T-cell (primary cell): Measurements from ENCODE around the gene GRID2. TPM values are rescaled to one million over a fixed set of nuclear protein-coding genes. Genes with fewer than 3 reads are reported as not detected.
"Not testable (repeated sequence)": the region's sequence is repeated elsewhere in the genome, so short reads cannot be mapped to it uniquely, and the experiment has no call there.

Source experiments
- ATAC-seq, 4 experiments: fragments of 200-7000 bp in 3 of 4; fragments of 150-1000 bp in 1 of 4; cut with Tn5 transposase; replicated peaks in 1 of 4; 1 replicate in 3 of 4; 2 replicates in 1 of 4; pipeline ENCODE4 v1.10.0; 2021; ENCODE audit warnings: moderate library complexity in 3 of 4, mild to moderate bottlenecking in 2 of 4, moderate number of reproducible peaks in 1 of 4
- CTCF ChIA-PET, 2 donors: fragments of 300-600 bp; sonication (Branson Sonifier 250); formaldehyde crosslinking; loops; one replicate each; lab custom pipeline; 2022; ENCODE audit warnings: antibody characterized with exemption in 2 of 2; lab: Charles Lee
- POLR2A ChIA-PET, 2 donors: fragments of 300-600 bp; sonication (Branson Sonifier 250); formaldehyde crosslinking; loops; one replicate each; lab custom pipeline; 2022; ENCODE audit warnings: antibody characterized with exemption in 2 of 2; lab: Charles Lee
- DNase-seq, 35 experiments: peaks; one replicate each; pipeline versions ENCODE4 v3.0.0 to v3.0.0-alpha.2; 2013 to 2023
- H3K27ac ChIP-seq: one replicate; pipeline ENCODE4 v1.5.1; 2013; ENCODE audit warnings: low read length
- H3K27me3 ChIP-seq, 2 experiments: replicated peaks in 1 of 2; 1 replicate in 1 of 2; 2 replicates in 1 of 2; pipeline versions ENCODE4 v1.6.1 to v1.7.0; 2013; ENCODE audit warnings: low read length in 1 of 2, mixed read lengths in 1 of 2; ENCODE audit not compliant: control insufficient read depth in 2 of 2, insufficient read depth in 2 of 2; ENCODE audit errors: extremely low read depth in 1 of 2
- H3K36me3 ChIP-seq, 2 donors: 1 replicate in 1 of 2; 2 replicates in 1 of 2; pipeline versions ENCODE4 v1.6.1 to v1.7.0; 2013; ENCODE audit warnings: low read length in 1 of 2; ENCODE audit not compliant: control insufficient read depth in 2 of 2, insufficient read depth in 1 of 2; ENCODE audit errors: extremely low read depth in 1 of 2
- H3K4me1 ChIP-seq, 2 experiments: 1 replicate in 1 of 2; 2 replicates in 1 of 2; pipeline versions ENCODE4 v1.6.1 to v1.7.0; 2013; ENCODE audit warnings: low read length in 2 of 2, mixed read lengths in 1 of 2; ENCODE audit not compliant: insufficient read depth in 2 of 2, control insufficient read depth in 1 of 2; ENCODE audit errors: extremely low read depth in 1 of 2
- H3K4me3 ChIP-seq, 2 donors: 1 replicate in 1 of 2; 2 replicates in 1 of 2; pipeline versions ENCODE4 v1.5.1 to v1.7.0; 2013; ENCODE audit warnings: mild to moderate bottlenecking in 2 of 2, low read length in 1 of 2, moderate library complexity in 1 of 2; ENCODE audit not compliant: control insufficient read depth in 1 of 2; ENCODE audit errors: extremely low read depth in 1 of 2
- H3K9me3 ChIP-seq: 2 replicates; pipeline ENCODE4 v1.7.0; 2013
- H3K27ac Mint-ChIP-seq, 2 donors: one replicate each; pipeline ENCODE4 v1.8.0; 2020 to 2021; ENCODE audit warnings: mild to moderate bottlenecking in 2 of 2, mixed read lengths in 2 of 2
- H3K27me3 Mint-ChIP-seq, 2 donors: one replicate each; pipeline ENCODE4 v1.8.0; 2021 to 2022; ENCODE audit warnings: mixed read lengths in 2 of 2
- H3K36me3 Mint-ChIP-seq: one replicate; pipeline ENCODE4 v1.8.0; 2021; ENCODE audit warnings: mixed read lengths
- H3K4me1 Mint-ChIP-seq, 3 donors: one replicate each; pipeline ENCODE4 v1.8.0; 2020 to 2022; ENCODE audit warnings: mixed read lengths in 3 of 3, mild to moderate bottlenecking in 1 of 3
- H3K4me3 Mint-ChIP-seq, 3 donors: one replicate each; pipeline ENCODE4 v1.8.0; 2020 to 2022; ENCODE audit warnings: mild to moderate bottlenecking in 3 of 3, mixed read lengths in 3 of 3, moderate library complexity in 3 of 3
- H3K9me3 Mint-ChIP-seq, 3 donors: one replicate each; pipeline ENCODE4 v1.8.0; 2020 to 2022; ENCODE audit warnings: mixed read lengths in 3 of 3
- WGBS: methylation state at CpG from one replicate; pipeline ENCODE4 v1.1.5; 2013; ENCODE audit warnings: missing lambda C conversion rate; ENCODE audit not compliant: insufficient coverage; 5-methylcytosine and 5-hydroxymethylcytosine counted together
- total RNA-seq, 35 experiments: library from RNA in 6 of 35; stranded (reverse) in 6 of 35; fragments of 120-200 nt in 1 of 35; gene quantifications; one replicate each; pipeline versions ENCODE4 v1.2.1 to v1.2.4 and lab custom pipeline; 2013 to 2026

The GRID2 gene
- total RNA-seq, 5 donors from 2014 or later (not counting 1 experiment from before 2014, with no cell fraction given) = 0.13 to 0.18 TPM; not detected in 3

GRCh38 chr4:92399032-92399431 is 95.3 kb downstream of the GRID2 start:
- Mint-ChIP-seq H3K27me3 (no peaks in the 10 kb centered on the region), H3K4me1 (no peaks in the 10 kb centered on the region), H3K4me3 (no peak overlapping the region), H3K36me3 (no peaks in the 10 kb centered on the region), H3K9me3 (peaks cover 0 to 14% (median 2%) of the 10 kb centered on the region in 3 donors), H3K27ac (no peak overlapping the region)
- Histone ChIP-seq H3K9me3 (no peaks in the 10 kb centered on the region), H3K27ac (no peak overlapping the region), H3K36me3 (no peaks in the 10 kb centered on the region), H3K4me1 (no peaks in the 10 kb centered on the region), H3K27me3 (no peaks in the 10 kb centered on the region), H3K4me3 (no peak overlapping the region)
- ChIA-PET POLR2A (no interaction called here), CTCF (no interaction called here)
- DNase-seq (no peak), ATAC-seq (no peak)
- whole genome bisulfite sequencing = 78% methylated on average over 6 of the region's 8 CpGs

- H3K27ac Mint-ChIP-seq, H3K4me1 Mint-ChIP-seq, CTCF ChIA-PET, H3K27me3 Mint-ChIP-seq, H3K27ac ChIP-seq, DNase-seq, POLR2A ChIA-PET, H3K9me3 ChIP-seq, H3K36me3 Mint-ChIP-seq, ATAC-seq, H3K27me3 ChIP-seq, H3K4me3 Mint-ChIP-seq, H3K4me3 ChIP-seq, H3K4me1 ChIP-seq, H3K36me3 ChIP-seq: not testable (repeated sequence)
- H3K9me3 Mint-ChIP-seq = peaks cover 0 to 17% (median under 1%) of the 10 kb centered on the region in 3 donors
- no CpG with 5 or more reads among the region's 7 CpGs for WGBS
Observed at GRCh38 chr4:92403525-92403924, 99.8 kb downstream of the GRID2 start.

- Histone ChIP-seq H3K4me3 (no peak overlapping the region), H3K36me3 (no peaks in the 10 kb centered on the region), H3K4me1 (no peaks in the 10 kb centered on the region), H3K27me3 (no peaks in the 10 kb centered on the region), H3K27ac (no peak overlapping the region), H3K9me3 (no peaks in the 10 kb centered on the region)
- Mint-ChIP-seq H3K27ac (no peak overlapping the region), H3K36me3 (no peaks in the 10 kb centered on the region), H3K4me1 (no peaks in the 10 kb centered on the region), H3K4me3 (no peak overlapping the region), H3K27me3 (no peaks in the 10 kb centered on the region), H3K9me3 (peaks cover 9 to 22% (median 9%) of the 10 kb centered on the region in 3 donors)
- no peak for DNase-seq
- CTCF ChIA-PET = no interaction called here
- ATAC-seq = no peak
- no CpG with 5 or more reads among the region's 1 CpG for WGBS
- POLR2A ChIA-PET = no interaction called here
Observed at GRCh38 chr4:92406488-92406887, 102.7 kb downstream of the GRID2 start.

- Mint-ChIP-seq H3K9me3 (peaks cover 4 to 21% (median 6%) of the 10 kb centered on the region in 3 donors), H3K4me3 (no peak overlapping the region), H3K27me3 (no peaks in the 10 kb centered on the region), H3K27ac (no peak overlapping the region), H3K4me1 (no peaks in the 10 kb centered on the region), H3K36me3 (no peaks in the 10 kb centered on the region)
- H3K9me3 ChIP-seq = no peaks in the 10 kb centered on the region
- no peak overlapping the region for H3K4me3 ChIP-seq
- H3K27ac ChIP-seq = no peak overlapping the region
- ChIA-PET CTCF (no interaction called here), POLR2A (no interaction called here)
- DNase-seq (no peak), ATAC-seq (no peak)
- H3K36me3 ChIP-seq = no peaks in the 10 kb centered on the region
- 80% methylated on average over 2 of the region's 2 CpGs for WGBS
- H3K4me1 ChIP-seq = no peaks in the 10 kb centered on the region
- H3K27me3 ChIP-seq = no peaks in the 10 kb centered on the region
Observed at GRCh38 chr4:92421920-92422319, 118.2 kb downstream of the GRID2 start.

- no peak overlapping the region for H3K4me3 Mint-ChIP-seq
- CTCF ChIA-PET = no interaction called here
- H3K36me3 Mint-ChIP-seq = no peaks in the 10 kb centered on the region
- H3K27ac ChIP-seq = no peak overlapping the region
- 100% methylated on average over 3 of the region's 4 CpGs for WGBS
- H3K36me3 ChIP-seq = no peaks in the 10 kb centered on the region
- DNase-seq (no peak), ATAC-seq (no peak)
- no peaks in the 10 kb centered on the region for H3K4me1 ChIP-seq
- no peak overlapping the region for H3K27ac Mint-ChIP-seq
- H3K27me3 ChIP-seq = no peaks in the 10 kb centered on the region
- POLR2A ChIA-PET = no interaction called here
- peaks cover 6 to 18% (median 9%) of the 10 kb centered on the region in 3 donors for H3K9me3 Mint-ChIP-seq
- H3K27me3 Mint-ChIP-seq = no peaks in the 10 kb centered on the region
- H3K4me3 ChIP-seq = no peak overlapping the region
- H3K9me3 ChIP-seq = no peaks in the 10 kb centered on the region
- no peaks in the 10 kb centered on the region for H3K4me1 Mint-ChIP-seq
Observed at GRCh38 chr4:92433272-92433758, 129.5 kb downstream of the GRID2 start.

GRCh38 chr4:92438722-92439121 is 135.0 kb downstream of the GRID2 start:
- H3K36me3 ChIP-seq, H3K27ac ChIP-seq, H3K4me3 Mint-ChIP-seq, ATAC-seq, H3K4me1 ChIP-seq, DNase-seq, H3K36me3 Mint-ChIP-seq, H3K27me3 Mint-ChIP-seq, H3K9me3 ChIP-seq, CTCF ChIA-PET, H3K27me3 ChIP-seq, H3K4me1 Mint-ChIP-seq, POLR2A ChIA-PET, H3K4me3 ChIP-seq, H3K27ac Mint-ChIP-seq: not testable (repeated sequence)
- no CpG with 5 or more reads among the region's 6 CpGs for WGBS
- H3K9me3 Mint-ChIP-seq = peaks cover 7 to 11% (median 8%) of the 10 kb centered on the region in 3 donors

GRCh38 chr4:92442131-92442530 is 138.4 kb downstream of the GRID2 start:
- not testable (repeated sequence) for H3K27me3 Mint-ChIP-seq

More at GRCh38 chr4:92442131-92442530, 138.4 kb downstream of the GRID2 start:
- H3K4me3 Mint-ChIP-seq, H3K36me3 Mint-ChIP-seq, ATAC-seq, H3K4me3 ChIP-seq, H3K36me3 ChIP-seq, H3K27ac Mint-ChIP-seq, DNase-seq, H3K4me1 Mint-ChIP-seq, CTCF ChIA-PET, H3K27me3 ChIP-seq, H3K27ac ChIP-seq, POLR2A ChIA-PET, H3K9me3 ChIP-seq, H3K4me1 ChIP-seq: not testable (repeated sequence)
- 95% methylated on average over 9 of the region's 20 CpGs for WGBS
- H3K9me3 Mint-ChIP-seq = peaks cover 8 to 14% (median 11%) of the 10 kb centered on the region in 3 donors
